ENCODE results near the gene IKBIP. TPM values are rescaled to one million over a fixed set of nuclear protein-coding genes. Genes with fewer than 3 reads are reported as not detected.
"Not testable (repeated sequence)": the region's sequence is repeated elsewhere in the genome, so short reads cannot be mapped to it uniquely, and the experiment has no call there.

Gene IKBIP
- total RNA-seq, 1 donor from 2014 or later: 4.8 TPM

GRCh38 chr12:98642801-98643200 is 1.8 kb downstream of the IKBIP start:
- DNase-seq (ENCODE audit: missing footprints); ATAC-seq; intact Hi-C loops (cut with DNase I): not testable (repeated sequence)

DNA sequence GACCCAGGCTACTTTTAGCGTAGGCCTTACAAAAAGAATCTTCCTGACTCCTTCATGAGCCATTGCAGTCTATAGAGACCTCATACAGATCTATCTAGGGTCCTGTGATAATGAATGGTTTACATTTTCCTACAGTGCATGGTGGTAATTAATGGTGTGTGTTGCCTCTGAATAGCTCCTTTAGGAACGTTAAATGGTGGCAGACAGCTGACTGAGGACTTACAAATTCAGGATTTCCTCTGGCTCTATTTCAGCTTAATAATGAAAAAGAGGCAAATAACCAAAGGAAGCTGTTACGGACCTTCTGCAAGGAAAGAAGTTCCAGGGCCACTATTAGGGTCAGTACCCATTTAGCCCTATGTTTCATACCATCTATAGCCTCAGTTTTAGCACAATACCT is 5.1 kb downstream of the IKBIP start:
- intact Hi-C loops (cut with DNase I): no loop called here
- no peak for ATAC-seq
- no peak for DNase-seq (ENCODE audit: missing footprints)

- no peak for ATAC-seq
- no peak for DNase-seq (ENCODE audit: missing footprints)
- intact Hi-C loops (cut with DNase I): no loop called here
These were observed 6.6 kb downstream of the IKBIP start for GRCh38 chr12:98638009-98638408.

GRCh38 chr12:98637068-98637467 is 7.5 kb downstream of the IKBIP start:
- ATAC-seq (no peak), DNase-seq (ENCODE audit: missing footprints) (no peak)
- intact Hi-C loops (cut with DNase I): no loop called here

GRCh38 chr12:98635657-98636323 is 8.8 kb downstream of the IKBIP start:
- intact Hi-C loops (cut with DNase I): no loop called here
- ATAC-seq (no peak), DNase-seq (ENCODE audit: missing footprints) (no peak)

DNA sequence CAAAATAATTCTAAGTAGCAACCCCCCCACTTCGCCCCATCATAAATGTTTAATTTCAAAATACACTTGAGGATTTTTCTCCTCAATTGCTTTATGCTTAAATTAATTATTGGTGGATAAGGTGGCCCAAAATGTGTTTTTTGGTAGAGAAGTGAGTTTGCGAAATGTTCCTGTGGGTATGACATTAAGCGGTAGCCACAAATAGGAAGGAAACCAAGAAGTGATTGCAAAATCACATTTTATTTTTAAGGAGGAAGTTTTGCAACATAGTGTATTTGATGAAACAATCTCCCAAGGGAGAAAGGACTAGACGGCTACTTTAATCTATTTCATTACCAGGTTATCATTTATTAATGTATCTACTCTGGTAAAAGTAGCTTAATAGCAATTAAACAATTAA is 25.6 kb downstream of the IKBIP start:
- intact Hi-C loops (cut with DNase I): no loop called here
- ATAC-seq (peak; percentile 70), DNase-seq (ENCODE audit: missing footprints) (no peak)

DNA sequence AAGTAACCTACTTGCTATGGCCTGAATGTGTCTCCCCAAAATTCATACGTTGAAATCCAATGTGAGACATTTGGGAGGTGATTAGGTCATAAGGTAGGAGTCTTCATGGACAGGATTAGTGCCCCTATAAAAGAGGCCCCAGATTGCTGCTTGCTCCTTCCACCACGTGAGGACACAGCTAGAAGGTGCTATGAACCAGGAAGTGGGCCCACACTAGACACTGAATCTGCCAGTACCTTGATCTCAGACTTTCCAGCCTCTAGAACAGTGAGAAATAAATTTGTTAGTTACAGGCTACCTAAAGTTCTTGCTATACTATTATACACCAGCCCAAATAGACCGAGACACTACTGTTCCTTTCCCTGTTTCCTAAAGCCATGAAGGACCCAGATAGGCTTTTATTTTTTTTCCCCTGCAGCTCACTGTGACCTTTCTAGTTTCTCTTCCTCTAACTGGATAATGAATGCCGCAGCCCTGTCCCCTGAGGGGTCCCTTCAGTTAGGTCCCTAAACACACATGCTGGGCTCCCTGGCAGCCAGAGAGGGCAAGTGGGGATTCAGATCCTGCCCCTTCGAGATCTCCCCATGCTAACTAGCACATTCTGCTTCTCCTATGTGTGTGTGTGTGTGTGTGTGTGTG is 31.8 kb downstream of the IKBIP start:
- no peak for ATAC-seq
- DNase-seq (ENCODE audit: missing footprints): no peak
- intact Hi-C loops (cut with DNase I): no loop called here

DNA sequence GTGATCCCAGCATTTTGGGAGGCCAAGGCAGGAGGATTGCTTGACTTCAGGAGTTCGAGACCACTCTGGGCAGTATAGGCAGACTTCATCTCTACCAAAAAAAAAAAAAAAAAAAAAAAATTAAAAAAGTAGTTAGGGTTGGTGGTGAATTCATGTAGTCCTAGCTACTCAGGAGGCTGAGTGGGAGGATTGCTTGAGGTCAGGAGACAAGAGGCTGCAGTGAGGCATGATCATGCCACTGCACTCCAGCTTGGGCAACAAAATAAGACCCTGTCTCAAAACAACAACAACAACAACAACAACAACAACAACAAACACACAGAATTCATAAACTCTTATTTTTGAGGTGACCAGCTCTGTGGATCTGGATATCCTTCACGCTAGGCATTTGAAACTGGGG is 34.0 kb downstream of the IKBIP start:
- DNase-seq (ENCODE audit: missing footprints) (no peak), ATAC-seq (no peak)
- intact Hi-C loops (cut with DNase I): no loop called here

- ATAC-seq (no peak), DNase-seq (ENCODE audit: missing footprints) (no peak)
- intact Hi-C loops (cut with DNase I): no loop called here
These were observed 38.1 kb downstream of the IKBIP start for GRCh38 chr12:98606359-98606988.

GRCh38 chr12:98601924-98602323 is 42.7 kb downstream of the IKBIP start:
- ATAC-seq: no peak
- no peak for DNase-seq (ENCODE audit: missing footprints)
- intact Hi-C loops (cut with DNase I): no loop called here

DNA sequence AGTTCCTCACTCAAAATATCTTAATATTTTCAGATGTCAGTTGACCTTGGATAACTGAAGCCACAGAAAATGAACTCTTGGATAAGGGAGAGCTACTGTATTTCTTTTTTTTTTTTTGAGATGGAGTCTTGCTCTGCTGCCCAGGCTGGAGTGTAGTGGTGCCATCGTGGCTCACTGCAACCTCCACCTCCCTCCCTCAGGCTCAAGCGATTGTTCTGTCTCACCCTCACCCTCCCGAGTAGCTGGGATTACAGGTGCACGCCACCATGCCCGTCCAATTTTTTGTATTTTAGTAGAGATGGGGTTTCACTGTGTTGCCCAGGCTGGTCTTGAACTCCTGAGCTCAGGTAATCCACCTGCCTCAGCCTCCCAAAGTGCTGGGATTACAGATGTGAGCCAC is 47.3 kb downstream of the IKBIP start:
- ATAC-seq; intact Hi-C loops (cut with DNase I): not testable (repeated sequence)

GRCh38 chr12:98595243-98595988 is 49.2 kb downstream of the IKBIP start:
- intact Hi-C loops (cut with DNase I): no loop called here
- ATAC-seq (no peak), DNase-seq (ENCODE audit: missing footprints) (no peak)

More for the DNA sequence above, 47.3 kb downstream of the IKBIP start:
- DNase-seq (ENCODE audit: missing footprints): not testable (repeated sequence)

DNA sequence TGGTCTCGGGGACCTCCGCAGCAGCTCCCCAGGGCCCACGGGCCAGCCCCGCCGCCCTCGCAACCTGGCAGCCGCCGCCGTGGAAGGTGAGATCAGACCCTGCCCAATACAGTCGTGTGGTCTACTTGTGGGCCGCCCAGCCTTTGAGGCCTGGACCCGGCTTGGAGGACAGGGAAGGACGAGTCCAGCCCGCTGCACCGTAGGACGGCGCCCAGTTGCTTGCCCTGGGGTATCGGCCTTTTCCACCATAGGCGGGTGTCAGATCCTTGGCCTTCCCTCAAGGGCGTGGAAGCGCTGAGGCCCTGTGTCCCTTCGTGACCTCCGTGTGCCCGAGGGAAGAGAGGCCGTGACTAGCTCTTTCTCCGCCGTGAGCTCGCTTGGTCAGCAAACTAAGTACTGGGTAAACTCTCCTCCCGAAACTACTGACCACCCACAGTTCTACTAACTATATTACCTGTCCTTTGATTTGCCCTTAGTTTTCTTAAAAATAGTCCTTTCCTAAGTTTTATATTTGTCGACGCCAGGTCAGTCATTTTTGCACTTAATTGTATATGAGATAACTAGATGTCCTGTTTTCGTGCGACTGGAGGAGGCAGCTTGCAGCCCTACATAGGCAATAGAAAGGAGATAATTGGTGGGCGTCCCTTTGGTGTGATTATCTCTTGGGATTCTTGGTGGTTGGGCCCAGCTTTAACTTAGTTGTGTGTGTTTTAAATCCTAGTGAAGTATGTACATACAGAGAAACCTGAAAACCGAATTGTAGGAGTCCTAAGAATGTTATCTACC is 50.3 kb downstream of the IKBIP start:
- DNase-seq (ENCODE audit: missing footprints): peak; percentile 78
- peak; percentile 69 for ATAC-seq
- intact Hi-C loops (cut with DNase I): no loop called here

- ATAC-seq (peak; percentile 99), DNase-seq (ENCODE audit: missing footprints) (peak; percentile 99)
- intact Hi-C loops (cut with DNase I): loop anchor here (2.0 kb wide), 1 partner anchor 51 kb away; the partner anchor contains the start of genes APAF1 and IKBIP
These were observed 51.1 kb downstream of the IKBIP start, which contains the start of gene SLC25A3 for GRCh38 chr12:98593351-98594049. Gene SLC25A3, plus strand, starts transcription at chr12:98593686. Its CDS starts 293 bp downstream, at chr12:98593979.

DNA sequence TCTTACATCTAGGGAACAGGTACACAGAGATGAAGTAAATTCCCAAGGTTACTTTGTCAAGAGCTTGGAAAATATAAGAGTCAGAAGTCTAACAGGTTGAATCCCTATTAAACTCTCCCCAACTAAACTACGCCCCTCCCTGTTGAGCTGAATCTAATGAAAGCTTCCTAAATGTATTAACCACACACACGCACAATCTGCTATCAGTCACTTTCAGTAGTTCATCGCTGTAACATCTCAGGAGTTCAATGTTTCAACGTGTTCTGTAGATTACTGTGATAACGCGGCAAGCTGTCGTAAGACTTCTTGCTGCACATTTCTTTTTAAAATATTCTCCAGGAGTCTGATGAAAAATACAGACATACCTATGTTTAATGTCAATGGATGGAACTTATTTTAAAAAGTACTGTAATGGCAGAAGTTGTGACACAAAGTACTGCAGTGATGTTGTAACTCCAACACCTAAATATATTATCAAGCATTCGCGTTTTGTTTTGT is 51.7 kb downstream of the IKBIP start:
- DNase-seq (ENCODE audit: missing footprints) (no peak), ATAC-seq (no peak)
- intact Hi-C loops (cut with DNase I): loop anchor here (2.0 kb wide), 1 partner anchor 52 kb away; the partner anchor contains the start of genes APAF1 and IKBIP

- intact Hi-C loops (cut with DNase I): no loop called here
- no peak for DNase-seq (ENCODE audit: missing footprints)
- ATAC-seq: no peak
These were observed 53.4 kb downstream of the IKBIP start for GRCh38 chr12:98591209-98591608.

- intact Hi-C loops (cut with DNase I): no loop called here
- DNase-seq (ENCODE audit: missing footprints): no peak
- no peak for ATAC-seq
These were observed 57.5 kb downstream of the IKBIP start for GRCh38 chr12:98587084-98587483.

DNA sequence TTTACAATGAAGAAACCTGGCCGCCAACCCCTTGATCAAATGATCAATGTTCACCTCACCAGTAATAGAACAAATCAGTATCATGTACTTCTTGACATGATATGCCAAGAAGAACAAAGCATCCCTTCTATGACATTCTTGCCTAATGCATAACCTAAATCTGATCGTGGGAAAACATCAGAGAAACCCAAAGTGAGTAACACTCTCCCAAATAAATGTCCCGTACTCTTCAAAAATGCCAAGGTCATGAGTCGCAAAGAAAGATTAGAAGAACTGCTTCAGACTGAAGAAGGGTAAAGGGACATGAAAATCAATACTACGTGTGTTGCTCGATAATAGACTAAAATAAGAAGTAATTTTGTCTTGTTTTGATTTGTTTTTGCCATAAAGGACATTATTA is 62.5 kb downstream of the IKBIP start:
- ATAC-seq (no peak), DNase-seq (ENCODE audit: missing footprints) (no peak)
- intact Hi-C loops (cut with DNase I): no loop called here
